Peyer's patch (tissue), 4 donors: Measurements from ENCODE around the gene STAC.

Source experiments
- POLR2A ChIP-seq, 2 donors: fragments of 450-650 bp; IDR thresholded peaks; one replicate each; pipeline ENCODE4 v1.5.1; 2017; ENCODE audit warnings: antibody characterized with exemption in 2 of 2, mild to moderate bottlenecking in 2 of 2, moderate library complexity in 2 of 2
- TF ChIP-seq, protein P1 (sequence below), 6 experiments: fragments of 450-650 bp in 4 of 6; fragments of 200-600 bp in 2 of 6; sonication (generic) in 1 of 6; IDR thresholded peaks; one replicate each; pipeline ENCODE4 v1.5.1; 2017 to 2019; ENCODE audit warnings: antibody characterized with exemption in 6 of 6, mild to moderate bottlenecking in 3 of 6, moderate library complexity in 1 of 6

DNA sequence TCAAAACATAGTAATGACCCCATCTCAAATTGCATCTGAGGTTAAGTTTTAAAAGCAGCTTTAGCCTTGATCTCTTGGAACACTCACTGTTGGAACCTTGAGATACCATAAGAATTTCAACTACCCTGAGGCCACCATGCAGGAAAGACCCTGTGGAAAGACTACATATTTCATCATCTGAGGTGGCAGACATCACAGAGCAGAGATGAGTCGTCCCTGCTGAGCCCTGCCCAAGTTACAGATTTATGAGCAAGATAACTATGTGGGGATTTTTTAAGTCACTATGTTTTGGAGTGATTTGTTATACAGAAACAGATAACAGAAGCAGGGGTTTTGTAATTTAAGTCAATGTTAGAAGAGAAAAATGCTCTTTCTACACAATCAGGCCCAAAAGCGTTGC is 168.4 kb downstream of the STAC start:
- no peak for TF ChIP-seq POLR2A (IDR thresholded peaks at IDR 0.05)
- TF ChIP-seq, protein P1, sequence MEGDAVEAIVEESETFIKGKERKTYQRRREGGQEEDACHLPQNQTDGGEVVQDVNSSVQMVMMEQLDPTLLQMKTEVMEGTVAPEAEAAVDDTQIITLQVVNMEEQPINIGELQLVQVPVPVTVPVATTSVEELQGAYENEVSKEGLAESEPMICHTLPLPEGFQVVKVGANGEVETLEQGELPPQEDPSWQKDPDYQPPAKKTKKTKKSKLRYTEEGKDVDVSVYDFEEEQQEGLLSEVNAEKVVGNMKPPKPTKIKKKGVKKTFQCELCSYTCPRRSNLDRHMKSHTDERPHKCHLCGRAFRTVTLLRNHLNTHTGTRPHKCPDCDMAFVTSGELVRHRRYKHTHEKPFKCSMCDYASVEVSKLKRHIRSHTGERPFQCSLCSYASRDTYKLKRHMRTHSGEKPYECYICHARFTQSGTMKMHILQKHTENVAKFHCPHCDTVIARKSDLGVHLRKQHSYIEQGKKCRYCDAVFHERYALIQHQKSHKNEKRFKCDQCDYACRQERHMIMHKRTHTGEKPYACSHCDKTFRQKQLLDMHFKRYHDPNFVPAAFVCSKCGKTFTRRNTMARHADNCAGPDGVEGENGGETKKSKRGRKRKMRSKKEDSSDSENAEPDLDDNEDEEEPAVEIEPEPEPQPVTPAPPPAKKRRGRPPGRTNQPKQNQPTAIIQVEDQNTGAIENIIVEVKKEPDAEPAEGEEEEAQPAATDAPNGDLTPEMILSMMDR (IDR thresholded peaks at IDR 0.05): no peak
